Measurements from ENCODE around the gene HEATR1. TPM values are rescaled to one million over a fixed set of nuclear protein-coding genes. Genes with fewer than 3 reads are reported as not detected.

The HEATR1 gene
- total RNA-seq, 4 donors from 2014 or later, result 21.1 to 43.4 (median 32.6) TPM

DNA sequence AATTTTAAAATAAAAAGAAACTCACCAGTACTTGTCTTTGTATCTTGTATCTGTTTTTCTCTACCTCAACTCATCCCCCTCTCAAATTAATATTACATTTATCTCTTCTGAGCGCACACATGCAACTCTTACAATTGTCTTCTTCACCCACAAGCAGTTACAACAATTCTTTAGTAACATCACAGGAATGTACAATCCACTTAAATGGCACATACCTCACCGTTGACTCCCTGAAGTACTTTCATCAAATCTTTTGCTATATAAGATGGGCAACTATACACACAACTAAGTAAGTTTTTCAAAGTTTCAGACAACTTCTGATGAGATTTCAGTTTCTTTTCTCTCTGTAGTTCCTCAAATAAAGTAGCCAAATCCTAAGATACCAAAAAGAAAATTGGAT, 28.3 kb downstream of the HEATR1 start:
- Histone ChIP-seq H3K4me3 (no peak overlapping the region), H3K9me3 (no peaks in the 10 kb centered on the region), H3K27ac (no peak overlapping the region), H3K27me3 (no peaks in the 10 kb centered on the region), H3K4me1 (no peaks in the 10 kb centered on the region), H3K36me3 (peaks cover 87% of the 10 kb centered on the region)
- WGBS, result 70% methylated on average over 2 of the region's 2 CpGs
- no peak for TF ChIP-seq POLR2A (IDR thresholded peaks at IDR 0.05)
- TF ChIP-seq, protein P1, sequence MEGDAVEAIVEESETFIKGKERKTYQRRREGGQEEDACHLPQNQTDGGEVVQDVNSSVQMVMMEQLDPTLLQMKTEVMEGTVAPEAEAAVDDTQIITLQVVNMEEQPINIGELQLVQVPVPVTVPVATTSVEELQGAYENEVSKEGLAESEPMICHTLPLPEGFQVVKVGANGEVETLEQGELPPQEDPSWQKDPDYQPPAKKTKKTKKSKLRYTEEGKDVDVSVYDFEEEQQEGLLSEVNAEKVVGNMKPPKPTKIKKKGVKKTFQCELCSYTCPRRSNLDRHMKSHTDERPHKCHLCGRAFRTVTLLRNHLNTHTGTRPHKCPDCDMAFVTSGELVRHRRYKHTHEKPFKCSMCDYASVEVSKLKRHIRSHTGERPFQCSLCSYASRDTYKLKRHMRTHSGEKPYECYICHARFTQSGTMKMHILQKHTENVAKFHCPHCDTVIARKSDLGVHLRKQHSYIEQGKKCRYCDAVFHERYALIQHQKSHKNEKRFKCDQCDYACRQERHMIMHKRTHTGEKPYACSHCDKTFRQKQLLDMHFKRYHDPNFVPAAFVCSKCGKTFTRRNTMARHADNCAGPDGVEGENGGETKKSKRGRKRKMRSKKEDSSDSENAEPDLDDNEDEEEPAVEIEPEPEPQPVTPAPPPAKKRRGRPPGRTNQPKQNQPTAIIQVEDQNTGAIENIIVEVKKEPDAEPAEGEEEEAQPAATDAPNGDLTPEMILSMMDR (IDR thresholded peaks at IDR 0.05), result no peak
- TF ChIP-seq EP300 (IDR thresholded peaks at IDR 0.05), result no peak
- DNase-seq (ENCODE audit: low spot score in 2 of 2), result no peak

DNA sequence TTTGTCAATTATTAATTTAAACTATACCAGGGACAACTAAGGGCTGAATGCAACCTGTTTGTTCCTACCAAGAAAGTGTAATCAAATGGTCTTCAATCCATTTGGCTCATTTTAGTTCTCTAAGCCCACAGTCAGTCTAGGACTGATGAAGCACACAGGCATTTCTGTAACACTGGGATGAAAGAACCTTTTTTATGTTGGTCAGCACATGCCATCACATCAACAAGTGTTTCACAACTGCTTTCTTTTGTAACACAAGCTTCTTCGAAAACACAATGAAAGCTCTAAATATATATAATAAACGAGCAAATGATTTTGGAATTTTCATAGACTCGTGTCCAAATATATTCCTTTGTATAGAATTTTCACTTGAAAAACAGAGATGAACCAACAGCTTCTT, 28.8 kb downstream of the HEATR1 start:
- H3K27me3 ChIP-seq, result no peaks in the 10 kb centered on the region
- H3K27ac ChIP-seq, result no peak overlapping the region
- H3K36me3 ChIP-seq, result peaks cover 87% of the 10 kb centered on the region
- 83% methylated on average over 3 of the region's 3 CpGs for WGBS
- H3K4me1 ChIP-seq, result no peaks in the 10 kb centered on the region
- DNase-seq (ENCODE audit: low spot score in 2 of 2), result no peak
- no peaks in the 10 kb centered on the region for H3K9me3 ChIP-seq
- no peak overlapping the region for H3K4me3 ChIP-seq
- no peak for TF ChIP-seq EP300 (IDR thresholded peaks at IDR 0.05)

DNA sequence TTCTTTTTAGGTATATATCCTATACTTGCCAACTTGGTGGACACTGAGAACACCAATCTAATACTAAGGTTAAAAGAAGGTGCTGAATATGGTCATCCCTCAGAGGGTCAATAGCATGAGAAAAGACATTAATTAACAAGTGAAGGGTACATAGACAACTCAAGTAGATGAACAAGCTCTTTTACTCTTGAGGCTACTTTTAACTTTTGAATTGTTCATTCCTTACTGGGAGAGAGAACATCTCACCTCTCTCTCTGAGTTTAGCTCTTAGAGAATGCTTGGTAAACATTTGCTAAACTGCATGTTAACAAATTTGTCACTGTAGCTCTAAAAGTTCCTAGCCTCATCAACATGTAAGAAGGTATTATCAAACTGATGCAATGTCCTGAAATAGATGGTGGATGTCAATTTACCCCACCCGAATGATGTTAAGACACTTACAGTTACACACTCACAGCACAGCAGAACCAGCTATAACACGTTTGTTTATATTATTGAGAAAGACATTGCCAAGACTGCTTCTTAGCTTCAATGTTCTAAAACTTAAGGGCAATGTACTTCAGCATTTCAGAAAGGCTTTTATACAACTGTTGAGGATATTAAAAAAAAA, 35.9 kb downstream of the HEATR1 start:
- H3K27me3 ChIP-seq, result no peaks in the 10 kb centered on the region
- peaks cover 99% of the 10 kb centered on the region for H3K36me3 ChIP-seq
- 55% methylated on average over 2 of the region's 2 CpGs for WGBS
- DNase-seq (ENCODE audit: low spot score in 2 of 2), result no peak
- H3K4me1 ChIP-seq, result no peaks in the 10 kb centered on the region
- H3K4me3 ChIP-seq, result no peak overlapping the region
- no peaks in the 10 kb centered on the region for H3K9me3 ChIP-seq
- TF ChIP-seq, protein P1 (IDR thresholded peaks at IDR 0.05), result no peak
- TF ChIP-seq POLR2AphosphoS5 (IDR thresholded peaks at IDR 0.05), result no peak
- no peak for TF ChIP-seq POLR2A (IDR thresholded peaks at IDR 0.05)
- TF ChIP-seq EP300 (IDR thresholded peaks at IDR 0.05), result no peak
- H3K27ac ChIP-seq, result no peak overlapping the region

DNA sequence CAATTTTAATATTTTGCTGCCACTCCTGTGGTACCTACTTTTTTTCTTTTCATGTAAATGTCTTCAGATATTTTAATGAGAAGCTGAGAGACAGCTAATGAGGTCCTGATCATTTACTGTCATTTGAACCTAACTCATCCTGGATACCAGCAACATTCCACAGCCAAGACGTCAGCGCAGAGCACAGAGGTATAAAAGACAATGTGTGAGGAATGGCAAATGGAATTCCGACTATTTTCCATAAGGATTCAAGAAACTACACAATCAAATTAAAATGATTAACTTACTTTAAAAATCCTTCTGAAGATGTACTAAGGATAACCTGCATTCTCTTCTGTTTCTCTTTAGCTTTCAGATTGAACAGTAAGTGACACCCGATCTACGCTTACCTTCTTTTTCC, 38.8 kb downstream of the HEATR1 start:
- no peaks in the 10 kb centered on the region for H3K27me3 ChIP-seq
- 96% methylated on average over 5 of the region's 5 CpGs for WGBS
- DNase-seq (ENCODE audit: low spot score in 2 of 2), result no peak
- no peak for TF ChIP-seq POLR2AphosphoS5 (IDR thresholded peaks at IDR 0.05)
- no peak for TF ChIP-seq POLR2A (IDR thresholded peaks at IDR 0.05)
- TF ChIP-seq, protein P1 (IDR thresholded peaks at IDR 0.05), result no peak
- TF ChIP-seq EP300 (IDR thresholded peaks at IDR 0.05), result no peak
- H3K36me3 ChIP-seq, result peaks cover 82% of the 10 kb centered on the region
- no peak overlapping the region for H3K4me3 ChIP-seq
- no peaks in the 10 kb centered on the region for H3K4me1 ChIP-seq
- H3K27ac ChIP-seq, result no peak overlapping the region
- no peaks in the 10 kb centered on the region for H3K9me3 ChIP-seq

DNA sequence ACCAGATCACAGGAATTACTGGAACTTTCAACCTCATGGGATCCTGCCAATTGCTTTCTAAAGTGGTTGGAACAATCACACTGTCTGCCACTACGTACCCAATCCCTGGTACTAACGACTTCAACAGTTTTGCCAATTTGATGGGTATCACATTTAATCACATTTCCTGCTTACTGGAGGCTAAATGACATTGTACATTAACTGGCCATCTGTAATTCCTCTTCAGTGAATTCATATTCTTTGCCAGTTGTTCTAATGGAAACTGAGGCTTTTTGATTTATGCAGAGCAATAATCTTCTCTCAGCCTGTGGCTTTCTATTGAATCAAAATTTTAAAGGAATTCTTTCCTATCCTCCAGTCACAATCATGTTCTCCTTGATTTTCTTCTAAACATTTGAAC, 42.3 kb downstream of the HEATR1 start:
- no peak overlapping the region for H3K27ac ChIP-seq
- H3K27me3 ChIP-seq, result no peaks in the 10 kb centered on the region
- H3K9me3 ChIP-seq, result no peaks in the 10 kb centered on the region
- no peak for DNase-seq (ENCODE audit: low spot score in 2 of 2)
- peaks cover 74% of the 10 kb centered on the region for H3K36me3 ChIP-seq
- TF ChIP-seq EP300 (IDR thresholded peaks at IDR 0.05) (no peak), POLR2AphosphoS5 (IDR thresholded peaks at IDR 0.05) (no peak), POLR2A (IDR thresholded peaks at IDR 0.05) (no peak)
- TF ChIP-seq, protein P1 (IDR thresholded peaks at IDR 0.05), result no peak
- 87% methylated on average over 2 of the region's 2 CpGs for WGBS
- H3K4me3 ChIP-seq, result no peak overlapping the region
- no peaks in the 10 kb centered on the region for H3K4me1 ChIP-seq

All from suprapubic skin (tissue), 4 donors.